Smooth muscle cell (in vitro differentiated cells): ENCODE results near the gene SENP7. TPM values are rescaled to one million over a fixed set of nuclear protein-coding genes. Genes with fewer than 3 reads are reported as not detected.
A peak's percentile ranks its signal among the peaks of the same experiment; 100 is the strongest.

Experiments used
- DNase-seq: peaks from one replicate; lab custom pipeline; 2025; ENCODE audit not compliant: unreplicated experiment; lab: John Stamatoyannopoulos, UW
- H2AFZ ChIP-seq: fragments of 200-600 bp; sonication (generic); 2 replicates; pipeline ENCODE4 v1.6.0; 2016; ENCODE audit warnings: antibody characterized with exemption, low read depth, mild to moderate bottlenecking
- H3F3A ChIP-seq: fragments of 200-600 bp; sonication (generic); 2 replicates; pipeline ENCODE4 v1.6.0; 2017; ENCODE audit warnings: antibody characterized with exemption, low read depth
- H3K27ac ChIP-seq: fragments of 200-600 bp; sonication (generic); 2 replicates; pipeline ENCODE4 v1.5.1; 2016; ENCODE audit warnings: low read depth, mild to moderate bottlenecking
- H3K27me3 ChIP-seq: fragments of 200-600 bp; sonication (generic); 2 replicates; pipeline ENCODE4 v1.6.1; 2016; ENCODE audit warnings: low read depth, mild to moderate bottlenecking
- H3K36me3 ChIP-seq: fragments of 200-600 bp; sonication (generic); 2 replicates; pipeline ENCODE4 v1.5.1; 2016; ENCODE audit warnings: low read depth
- H3K4me1 ChIP-seq: fragments of 200-600 bp; sonication (generic); 2 replicates; pipeline ENCODE4 v1.5.1; 2016; ENCODE audit warnings: low read depth
- H3K4me2 ChIP-seq: fragments of 200-600 bp; sonication (generic); 2 replicates; pipeline ENCODE4 v1.6.0; 2016; ENCODE audit warnings: mild to moderate bottlenecking
- H3K4me3 ChIP-seq: fragments of 200-600 bp; sonication (generic); 2 replicates; pipeline ENCODE4 v1.5.1; 2016; ENCODE audit warnings: mild to moderate bottlenecking
- H3K79me2 ChIP-seq: fragments of 200-600 bp; sonication (generic); 2 replicates; pipeline ENCODE4 v1.6.0; 2016; ENCODE audit warnings: low read depth, mild to moderate bottlenecking
- H3K9ac ChIP-seq: fragments of 200-600 bp; sonication (generic); 2 replicates; pipeline ENCODE4 v1.6.0; 2016; ENCODE audit warnings: low read depth
- H3K9me3 ChIP-seq: fragments of 200-600 bp; sonication (generic); replicated peaks from 2 replicates; pipeline ENCODE4 v1.5.1; 2016; ENCODE audit warnings: low read depth
- H4K20me1 ChIP-seq: fragments of 200-600 bp; sonication (generic); 2 replicates; pipeline ENCODE4 v1.6.0; 2016; ENCODE audit warnings: low read depth
- CTCF ChIP-seq: fragments of 200-600 bp; sonication (generic); IDR thresholded peaks from 2 replicates; pipeline ENCODE4 v1.5.1; 2017; ENCODE audit warnings: borderline replicate concordance, mild to moderate bottlenecking, antibody characterized with exemption; ENCODE audit not compliant: insufficient read depth, poor library complexity, severe bottlenecking
- WGBS: methylation state at CpG from one replicate; pipeline ENCODE4 v1.1.7; 2016; ENCODE audit warnings: low lambda C conversion rate; 5-methylcytosine and 5-hydroxymethylcytosine counted together
- polyA plus RNA-seq: library from polyadenylated mRNA; unstranded; fragments of >200 nt; fragmentation: Nextera tagmentation; extraction: Ambion mirVana; gene quantifications from 2 replicates; pipeline ENCODE4 v1.2.1, GENCODE V29; 2016
- total RNA-seq: library from RNA; depleted of rRNA; stranded (reverse); fragments of >200 nt; gene quantifications from 2 replicates; pipeline ENCODE4 v1.2.3, GENCODE V29; 2014

SENP7 gene
- total and polyA plus RNA-seq, 2 experiments from 2014 or later = 6.6 to 37.1 TPM

- Histone ChIP-seq H3F3A (peaks cover 8% of the 10 kb centered on the region), H3K4me1 (peaks cover 14% of the 10 kb centered on the region), H2AFZ (peak overlapping the region; percentile 84), H3K9ac (peak overlapping the region; percentile 41), H3K79me2 (peaks cover 49% of the 10 kb centered on the region), H3K27ac (peak overlapping the region; percentile 48), H3K27me3 (no peaks in the 10 kb centered on the region), H4K20me1 (no peaks in the 10 kb centered on the region), H3K9me3 (no peaks in the 10 kb centered on the region), H3K4me3 (peak overlapping the region; percentile 55), H3K36me3 (no peaks in the 10 kb centered on the region), H3K4me2 (peak overlapping the region; percentile 86)
- DNase-seq = no peak
- no peak for TF ChIP-seq CTCF
- 15% methylated on average over 17 of the region's 17 CpGs for WGBS
Measured at GRCh38 chr3:101466465-101467309, 46.3 kb downstream of the SENP7 start.

GRCh38 chr3:101464235-101464634 lies 48.8 kb downstream of the SENP7 start:
- H4K20me1 ChIP-seq = peaks cover 5% of the 10 kb centered on the region
- WGBS = 100% methylated on average over 2 of the region's 2 CpGs
- peaks cover 43% of the 10 kb centered on the region for H3K79me2 ChIP-seq
- peaks cover 14% of the 10 kb centered on the region for H3K4me1 ChIP-seq
- no peak overlapping the region for H3K27ac ChIP-seq
- H3K27me3 ChIP-seq = no peaks in the 10 kb centered on the region
- H3K36me3 ChIP-seq = no peaks in the 10 kb centered on the region
- no peak for DNase-seq
- TF ChIP-seq CTCF = no peak
- no peak overlapping the region for H3K9ac ChIP-seq
- no peak overlapping the region for H3K4me2 ChIP-seq
- H3F3A ChIP-seq = peaks cover 8% of the 10 kb centered on the region
- no peak overlapping the region for H2AFZ ChIP-seq
- no peak overlapping the region for H3K4me3 ChIP-seq
- no peaks in the 10 kb centered on the region for H3K9me3 ChIP-seq

- no peak overlapping the region for H3K4me2 ChIP-seq
- H3K9me3 ChIP-seq = no peaks in the 10 kb centered on the region
- no peak for DNase-seq
- TF ChIP-seq CTCF = no peak
- no peaks in the 10 kb centered on the region for H3K27me3 ChIP-seq
- peaks cover 40% of the 10 kb centered on the region for H3K79me2 ChIP-seq
- H3K4me3 ChIP-seq = no peak overlapping the region
- peaks cover 3% of the 10 kb centered on the region for H3K4me1 ChIP-seq
- peaks cover 6% of the 10 kb centered on the region for H3F3A ChIP-seq
- H3K9ac ChIP-seq = no peak overlapping the region
- H2AFZ ChIP-seq = no peak overlapping the region
- no peak overlapping the region for H3K27ac ChIP-seq
- no peaks in the 10 kb centered on the region for H3K36me3 ChIP-seq
- WGBS = 99% methylated on average over 4 of the region's 4 CpGs
- H4K20me1 ChIP-seq = peaks cover 11% of the 10 kb centered on the region
Measured at GRCh38 chr3:101461451-101461850, 51.6 kb downstream of the SENP7 start.
